SJCRH30 (cell line): Measurements from ENCODE around the gene IFT122. TPM values are rescaled to one million over a fixed set of nuclear protein-coding genes. Genes with fewer than 3 reads are reported as not detected.
"Not testable (repeated sequence)": the region's sequence is repeated elsewhere in the genome, so short reads cannot be mapped to it uniquely, and the experiment has no call there.

Experiments
- DNase-seq, 2 experiments: peaks; one replicate each; pipeline ENCODE4 v3.0.0-alpha.2; 2015 to 2020
- H3K27ac ChIP-seq: fragments of 250-450 bp; sonication (Bioruptor Pico); 2 replicates; pipeline ENCODE4 v1.5.1; 2020; ENCODE audit warnings: mild to moderate bottlenecking, moderate library complexity
- H3K27me3 ChIP-seq: fragments of 250-450 bp; sonication (Bioruptor Pico); 2 replicates; pipeline ENCODE4 v1.5.1; 2020; ENCODE audit warnings: mild to moderate bottlenecking, moderate library complexity
- H3K36me3 ChIP-seq: fragments of 250-450 bp; sonication (Bioruptor Pico); 2 replicates; pipeline ENCODE4 v1.5.1; 2020; ENCODE audit warnings: mild to moderate bottlenecking, moderate library complexity
- H3K4me1 ChIP-seq: fragments of 250-450 bp; sonication (Bioruptor Pico); 2 replicates; pipeline ENCODE4 v1.5.1; 2020; ENCODE audit warnings: mild to moderate bottlenecking, moderate library complexity
- H3K4me3 ChIP-seq: fragments of 250-450 bp; sonication (Bioruptor Pico); 2 replicates; pipeline ENCODE4 v1.5.1; 2020; ENCODE audit warnings: mild to moderate bottlenecking, moderate library complexity
- H3K9me3 ChIP-seq: fragments of 250-450 bp; sonication (Bioruptor Pico); replicated peaks from 2 replicates; pipeline ENCODE4 v1.5.1; 2020; ENCODE audit warnings: mild to moderate bottlenecking, moderate library complexity
- total RNA-seq: library from RNA; depleted of rRNA; stranded (reverse); fragments of >200 nt; shearing (Covaris generic); gene quantifications from 2 replicates; pipeline ENCODE4 v1.2.3, GENCODE V29; 2014

Gene IFT122
- total RNA-seq, 1 experiment from 2014 or later = 18.1 TPM

DNA sequence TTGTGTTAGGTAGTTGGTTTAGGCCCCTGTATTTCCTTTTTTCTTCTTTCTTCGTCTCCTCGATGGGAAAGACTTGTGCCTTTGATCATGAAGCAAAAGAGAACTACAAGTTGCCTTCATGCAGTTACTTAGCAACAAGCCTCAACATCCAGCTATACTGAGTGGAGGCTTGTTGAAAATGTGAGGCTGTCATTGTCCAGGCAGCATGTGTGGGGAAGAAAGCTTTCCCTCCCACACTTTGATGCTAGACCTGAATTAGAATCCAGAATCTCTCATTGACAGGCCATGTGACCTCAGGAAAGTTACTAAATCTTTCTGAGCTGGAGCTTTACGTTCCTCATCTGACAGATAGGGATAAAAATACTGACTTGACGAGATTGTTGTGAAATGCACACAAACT, 23.7 kb downstream of the IFT122 start:
- Histone ChIP-seq H3K4me1 (no peaks in the 10 kb centered on the region), H3K27me3 (no peaks in the 10 kb centered on the region), H3K27ac (no peak overlapping the region), H3K36me3 (no peaks in the 10 kb centered on the region), H3K9me3 (no peaks in the 10 kb centered on the region), H3K4me3 (no peak overlapping the region)
- DNase-seq = no peak

GRCh38 chr3:129467932-129468331, 27.9 kb downstream of the IFT122 start:
- no peak for DNase-seq
- Histone ChIP-seq H3K36me3 (no peaks in the 10 kb centered on the region), H3K27ac (no peak overlapping the region), H3K9me3 (no peaks in the 10 kb centered on the region), H3K4me1 (no peaks in the 10 kb centered on the region), H3K4me3 (no peak overlapping the region), H3K27me3 (no peaks in the 10 kb centered on the region)

- Histone ChIP-seq H3K4me3 (no peak overlapping the region), H3K27ac (no peak overlapping the region), H3K27me3 (no peaks in the 10 kb centered on the region), H3K9me3 (no peaks in the 10 kb centered on the region), H3K36me3 (no peaks in the 10 kb centered on the region), H3K4me1 (no peaks in the 10 kb centered on the region)
- DNase-seq = no peak
Observed at GRCh38 chr3:129469026-129469425, 29.0 kb downstream of the IFT122 start.

DNA sequence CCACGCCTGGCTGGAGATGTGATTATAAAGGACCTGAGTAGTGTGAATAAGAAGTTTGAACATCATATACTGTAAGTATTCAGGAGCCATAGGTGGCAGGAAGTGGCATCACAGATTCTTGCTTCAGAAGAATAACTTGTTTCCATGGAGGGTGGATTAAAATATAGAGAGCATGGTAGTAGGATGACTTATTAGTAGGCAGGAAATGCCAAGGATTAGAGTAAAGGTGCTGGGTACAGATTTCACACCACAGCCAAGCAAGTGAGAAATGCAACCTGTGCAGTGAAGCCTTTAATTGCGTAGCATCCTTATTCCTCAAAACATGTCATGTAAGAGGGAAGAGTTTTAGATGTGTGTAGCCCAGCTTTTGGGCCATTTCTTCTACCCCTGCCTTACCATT, 30.8 kb downstream of the IFT122 start:
- H3K27ac ChIP-seq = no peak overlapping the region
- no peak for DNase-seq
- no peaks in the 10 kb centered on the region for H3K9me3 ChIP-seq
- no peaks in the 10 kb centered on the region for H3K4me1 ChIP-seq
- no peaks in the 10 kb centered on the region for H3K27me3 ChIP-seq
- H3K36me3 ChIP-seq = no peaks in the 10 kb centered on the region
- H3K4me3 ChIP-seq = no peak overlapping the region

- no peak for DNase-seq
- Histone ChIP-seq H3K27ac (no peak overlapping the region), H3K27me3 (no peaks in the 10 kb centered on the region), H3K9me3 (no peaks in the 10 kb centered on the region), H3K4me1 (no peaks in the 10 kb centered on the region), H3K4me3 (no peak overlapping the region), H3K36me3 (peaks cover 5% of the 10 kb centered on the region; the same call in 1 of the 2 replicates)
Observed at GRCh38 chr3:129473067-129473768, 33.2 kb downstream of the IFT122 start.

GRCh38 chr3:129473769-129474152, 33.7 kb downstream of the IFT122 start:
- H3K4me3 ChIP-seq = no peak overlapping the region
- H3K9me3 ChIP-seq = no peaks in the 10 kb centered on the region
- H3K36me3 ChIP-seq = peaks cover 5% of the 10 kb centered on the region; the same call in 1 of the 2 replicates
- H3K4me1 ChIP-seq = no peaks in the 10 kb centered on the region
- H3K27ac ChIP-seq = no peak overlapping the region
- H3K27me3 ChIP-seq = no peaks in the 10 kb centered on the region
- no peak for DNase-seq

DNA sequence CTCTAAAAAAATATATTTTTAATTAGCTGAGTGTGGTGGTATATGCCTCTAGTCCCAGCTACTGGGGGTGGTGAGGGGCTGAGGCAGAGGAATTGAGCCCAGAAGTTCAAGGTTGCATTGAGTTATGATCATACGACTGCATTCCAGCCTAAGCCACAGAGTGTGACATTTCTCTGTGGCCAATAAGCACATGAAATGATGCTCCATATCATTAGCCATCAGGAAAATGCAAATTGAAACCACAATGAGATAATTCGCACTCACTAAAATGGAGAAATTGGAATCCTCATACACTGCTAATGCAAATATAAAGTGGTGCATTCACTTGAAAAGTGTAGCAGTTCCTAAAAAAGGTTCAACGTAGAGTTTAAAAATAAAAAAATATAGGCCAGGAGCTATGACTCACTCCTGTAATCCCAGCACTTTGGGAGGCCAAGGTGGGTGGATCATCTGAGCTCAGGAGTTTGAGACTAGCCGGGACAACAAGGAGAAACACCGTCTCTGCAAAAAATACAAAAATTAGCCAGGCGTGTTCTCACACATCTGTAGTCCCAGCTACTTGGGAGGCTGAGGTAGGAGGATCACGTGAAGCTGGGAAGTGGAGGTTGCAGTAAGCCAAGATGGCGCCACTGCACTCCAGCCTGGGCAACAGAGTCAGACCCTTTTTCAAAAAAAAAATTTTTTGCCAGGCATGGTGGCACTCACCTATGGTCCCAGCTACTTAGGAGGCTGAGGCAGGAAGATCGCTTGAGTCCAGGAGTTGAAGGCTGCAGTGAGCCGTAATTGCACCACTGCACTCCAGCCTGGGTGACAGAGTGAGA, 35.2 kb downstream of the IFT122 start:
- no peak for DNase-seq

DNA sequence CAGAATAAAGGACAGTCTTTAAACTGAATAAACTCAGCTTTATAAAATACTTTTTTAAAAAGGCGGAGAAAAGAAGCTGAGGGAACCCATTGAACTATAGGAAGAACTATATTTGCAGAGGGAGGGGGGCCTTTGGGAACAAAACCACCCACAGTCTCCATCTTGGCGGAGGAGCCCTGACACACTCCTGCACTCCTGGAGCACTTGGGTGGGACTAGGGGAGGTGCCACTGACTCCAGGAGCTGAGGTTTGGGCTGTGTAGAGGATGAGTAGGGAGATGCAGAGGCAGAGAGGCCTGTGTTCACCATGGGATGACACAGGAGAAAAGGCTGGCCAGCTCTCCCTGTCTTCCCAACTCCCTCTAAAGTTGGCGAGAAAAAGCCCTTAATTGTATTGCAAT, 35.8 kb downstream of the IFT122 start:
- DNase-seq = no peak
- peaks cover 5% of the 10 kb centered on the region; the same call in 1 of the 2 replicates for H3K36me3 ChIP-seq
- no peaks in the 10 kb centered on the region for H3K9me3 ChIP-seq
- no peak overlapping the region for H3K4me3 ChIP-seq
- H3K27me3 ChIP-seq = no peaks in the 10 kb centered on the region
- H3K4me1 ChIP-seq = no peaks in the 10 kb centered on the region
- no peak overlapping the region for H3K27ac ChIP-seq

More for the DNA sequence above, 35.2 kb downstream of the IFT122 start:
- H3K9me3 ChIP-seq = no peaks in the 10 kb centered on the region
- H3K27me3 ChIP-seq = no peaks in the 10 kb centered on the region
- H3K4me3 ChIP-seq = no peak overlapping the region
- H3K4me1 ChIP-seq = no peaks in the 10 kb centered on the region
- no peak overlapping the region for H3K27ac ChIP-seq
- H3K36me3 ChIP-seq = peaks cover 5% of the 10 kb centered on the region; the same call in 1 of the 2 replicates

GRCh38 chr3:129476586-129476985, 36.6 kb downstream of the IFT122 start:
- no peaks in the 10 kb centered on the region for H3K27me3 ChIP-seq
- no peaks in the 10 kb centered on the region for H3K9me3 ChIP-seq
- DNase-seq = no peak
- H3K4me1 ChIP-seq = no peaks in the 10 kb centered on the region
- no peak overlapping the region for H3K27ac ChIP-seq
- H3K4me3 ChIP-seq = no peak overlapping the region
- H3K36me3 ChIP-seq = peaks cover 5% of the 10 kb centered on the region; the same call in 1 of the 2 replicates

- not testable (repeated sequence) for H3K9me3 ChIP-seq, H3K4me3 ChIP-seq, H3K27ac ChIP-seq, H3K27me3 ChIP-seq, H3K36me3 ChIP-seq, H3K4me1 ChIP-seq
- peak; percentile 20 to 29 for DNase-seq
Observed at GRCh38 chr3:129481225-129481765, 41.3 kb downstream of the IFT122 start.

- no peak overlapping the region for H3K27ac ChIP-seq
- peaks cover 5% of the 10 kb centered on the region; the same call in 1 of the 2 replicates for H3K36me3 ChIP-seq
- DNase-seq = no peak
- H3K27me3 ChIP-seq = no peaks in the 10 kb centered on the region
- no peaks in the 10 kb centered on the region for H3K4me1 ChIP-seq
- H3K4me3 ChIP-seq = no peak overlapping the region
- H3K9me3 ChIP-seq = no peaks in the 10 kb centered on the region
Observed at GRCh38 chr3:129481766-129482332, 41.8 kb downstream of the IFT122 start.

- Histone ChIP-seq H3K27ac (no peak overlapping the region), H3K4me3 (no peak overlapping the region), H3K9me3 (no peaks in the 10 kb centered on the region), H3K36me3 (peaks cover 4% of the 10 kb centered on the region; the same call in 1 of the 2 replicates), H3K27me3 (no peaks in the 10 kb centered on the region), H3K4me1 (no peaks in the 10 kb centered on the region)
- DNase-seq = peak in 1 of 2 experiments; percentile 42
Observed at GRCh38 chr3:129482721-129483120, 42.7 kb downstream of the IFT122 start.

GRCh38 chr3:129483870-129484269, 43.8 kb downstream of the IFT122 start:
- Histone ChIP-seq H3K27me3 (no peaks in the 10 kb centered on the region), H3K4me1 (no peaks in the 10 kb centered on the region), H3K9me3 (no peaks in the 10 kb centered on the region), H3K4me3 (no peak overlapping the region), H3K27ac (no peak overlapping the region), H3K36me3 (no peaks in the 10 kb centered on the region)
- no peak for DNase-seq

DNA sequence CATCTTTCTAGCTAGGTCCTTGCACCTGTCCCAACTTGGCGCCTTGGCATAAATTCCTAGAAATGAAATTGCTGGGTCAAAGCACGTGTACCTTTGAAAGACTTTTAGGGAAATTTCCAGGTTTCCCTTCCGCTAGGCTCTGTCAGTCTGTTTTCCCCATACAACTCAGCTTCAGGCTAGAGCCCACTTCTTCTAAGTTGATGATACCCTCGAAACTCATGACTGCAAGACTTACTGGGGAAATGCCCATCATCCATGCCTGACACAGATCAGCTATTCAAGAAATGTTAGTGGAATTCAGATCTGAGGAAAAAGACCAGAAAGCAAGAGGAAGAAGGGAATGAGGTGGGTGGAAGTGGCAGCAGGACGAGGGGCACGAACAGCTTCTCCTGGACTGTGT, 45.1 kb downstream of the IFT122 start:
- H3K36me3 ChIP-seq, H3K4me3 ChIP-seq, DNase-seq, H3K9me3 ChIP-seq, H3K4me1 ChIP-seq, H3K27me3 ChIP-seq, H3K27ac ChIP-seq: not testable (repeated sequence)
